HL-60 (cell line): ENCODE results near the gene GABPB2.

Experiments used
- DNase-seq, 2 experiments: peaks; one replicate each; pipeline ENCODE4 v3.0.0-alpha.2; 2010 to 2020; ENCODE audit warnings: low read depth in 1 of 2, low spot score in 1 of 2
- H3K27ac ChIP-seq: fragments of 250-450 bp; sonication (Bioruptor Pico); replicated peaks from 2 replicates; pipeline ENCODE4 v1.5.1; 2020; ENCODE audit warnings: mild to moderate bottlenecking, moderate library complexity
- H3K27me3 ChIP-seq: fragments of 250-450 bp; sonication (Bioruptor Pico); 2 replicates; pipeline ENCODE4 v1.5.1; 2021; ENCODE audit warnings: mild to moderate bottlenecking, moderate library complexity; ENCODE audit not compliant: insufficient read depth, poor library complexity, severe bottlenecking
- H3K4me3 ChIP-seq: replicated peaks from 2 replicates; pipeline ENCODE4 v1.5.1; 2011; ENCODE audit warnings: mild to moderate bottlenecking, control low read depth, low read length; ENCODE audit not compliant: insufficient read depth
- GABPA ChIP-seq: IDR thresholded peaks from 2 replicates; pipeline ENCODE4 v1.6.1; 2012; ENCODE audit warnings: low read depth
- POLR2AphosphoS5 ChIP-seq: IDR thresholded peaks from 2 replicates; pipeline ENCODE4 v1.6.1; 2012; ENCODE audit warnings: low read depth
- SPI1 ChIP-seq: IDR thresholded peaks from 2 replicates; pipeline ENCODE4 v1.6.1; 2012; ENCODE audit warnings: low read depth, mild to moderate bottlenecking, borderline replicate concordance
- TF ChIP-seq, protein P1 (sequence below): IDR thresholded peaks from one replicate; pipeline ENCODE4 v1.5.1; 2011; ENCODE audit warnings: low read length, control low read depth, inconsistent platforms; ENCODE audit not compliant: insufficient read depth
- TF ChIP-seq, protein P2 (sequence below): IDR thresholded peaks from 2 replicates; pipeline ENCODE4 v1.6.1; 2012; ENCODE audit warnings: low read depth; ENCODE audit not compliant: insufficient replicate concordance

The GABPB2 gene

GRCh38 chr1:151059109-151060006 is 11.2 kb upstream of the GABPB2 start, which contains the start of gene CDC42SE1:
CDC42SE1 (minus strand) TSS chr1:151059622; CDS start chr1:151055730, 3,892 bp downstream.
- peak within 1 kb of the TSS; percentile 87 for H3K4me3 ChIP-seq
- TF ChIP-seq POLR2AphosphoS5 (peak; percentile 77; the same call in 1 of the 2 replicates), GABPA (peak; percentile 47), SPI1 (peak; percentile 41; the same call in 1 of the 2 replicates)
- TF ChIP-seq, protein P1, sequence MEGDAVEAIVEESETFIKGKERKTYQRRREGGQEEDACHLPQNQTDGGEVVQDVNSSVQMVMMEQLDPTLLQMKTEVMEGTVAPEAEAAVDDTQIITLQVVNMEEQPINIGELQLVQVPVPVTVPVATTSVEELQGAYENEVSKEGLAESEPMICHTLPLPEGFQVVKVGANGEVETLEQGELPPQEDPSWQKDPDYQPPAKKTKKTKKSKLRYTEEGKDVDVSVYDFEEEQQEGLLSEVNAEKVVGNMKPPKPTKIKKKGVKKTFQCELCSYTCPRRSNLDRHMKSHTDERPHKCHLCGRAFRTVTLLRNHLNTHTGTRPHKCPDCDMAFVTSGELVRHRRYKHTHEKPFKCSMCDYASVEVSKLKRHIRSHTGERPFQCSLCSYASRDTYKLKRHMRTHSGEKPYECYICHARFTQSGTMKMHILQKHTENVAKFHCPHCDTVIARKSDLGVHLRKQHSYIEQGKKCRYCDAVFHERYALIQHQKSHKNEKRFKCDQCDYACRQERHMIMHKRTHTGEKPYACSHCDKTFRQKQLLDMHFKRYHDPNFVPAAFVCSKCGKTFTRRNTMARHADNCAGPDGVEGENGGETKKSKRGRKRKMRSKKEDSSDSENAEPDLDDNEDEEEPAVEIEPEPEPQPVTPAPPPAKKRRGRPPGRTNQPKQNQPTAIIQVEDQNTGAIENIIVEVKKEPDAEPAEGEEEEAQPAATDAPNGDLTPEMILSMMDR, result peak; percentile 62
- TF ChIP-seq, protein P2, sequence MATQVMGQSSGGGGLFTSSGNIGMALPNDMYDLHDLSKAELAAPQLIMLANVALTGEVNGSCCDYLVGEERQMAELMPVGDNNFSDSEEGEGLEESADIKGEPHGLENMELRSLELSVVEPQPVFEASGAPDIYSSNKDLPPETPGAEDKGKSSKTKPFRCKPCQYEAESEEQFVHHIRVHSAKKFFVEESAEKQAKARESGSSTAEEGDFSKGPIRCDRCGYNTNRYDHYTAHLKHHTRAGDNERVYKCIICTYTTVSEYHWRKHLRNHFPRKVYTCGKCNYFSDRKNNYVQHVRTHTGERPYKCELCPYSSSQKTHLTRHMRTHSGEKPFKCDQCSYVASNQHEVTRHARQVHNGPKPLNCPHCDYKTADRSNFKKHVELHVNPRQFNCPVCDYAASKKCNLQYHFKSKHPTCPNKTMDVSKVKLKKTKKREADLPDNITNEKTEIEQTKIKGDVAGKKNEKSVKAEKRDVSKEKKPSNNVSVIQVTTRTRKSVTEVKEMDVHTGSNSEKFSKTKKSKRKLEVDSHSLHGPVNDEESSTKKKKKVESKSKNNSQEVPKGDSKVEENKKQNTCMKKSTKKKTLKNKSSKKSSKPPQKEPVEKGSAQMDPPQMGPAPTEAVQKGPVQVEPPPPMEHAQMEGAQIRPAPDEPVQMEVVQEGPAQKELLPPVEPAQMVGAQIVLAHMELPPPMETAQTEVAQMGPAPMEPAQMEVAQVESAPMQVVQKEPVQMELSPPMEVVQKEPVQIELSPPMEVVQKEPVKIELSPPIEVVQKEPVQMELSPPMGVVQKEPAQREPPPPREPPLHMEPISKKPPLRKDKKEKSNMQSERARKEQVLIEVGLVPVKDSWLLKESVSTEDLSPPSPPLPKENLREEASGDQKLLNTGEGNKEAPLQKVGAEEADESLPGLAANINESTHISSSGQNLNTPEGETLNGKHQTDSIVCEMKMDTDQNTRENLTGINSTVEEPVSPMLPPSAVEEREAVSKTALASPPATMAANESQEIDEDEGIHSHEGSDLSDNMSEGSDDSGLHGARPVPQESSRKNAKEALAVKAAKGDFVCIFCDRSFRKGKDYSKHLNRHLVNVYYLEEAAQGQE, result no peak
- H3K27ac ChIP-seq, result peak within 1 kb of the TSS; percentile 90

DNA sequence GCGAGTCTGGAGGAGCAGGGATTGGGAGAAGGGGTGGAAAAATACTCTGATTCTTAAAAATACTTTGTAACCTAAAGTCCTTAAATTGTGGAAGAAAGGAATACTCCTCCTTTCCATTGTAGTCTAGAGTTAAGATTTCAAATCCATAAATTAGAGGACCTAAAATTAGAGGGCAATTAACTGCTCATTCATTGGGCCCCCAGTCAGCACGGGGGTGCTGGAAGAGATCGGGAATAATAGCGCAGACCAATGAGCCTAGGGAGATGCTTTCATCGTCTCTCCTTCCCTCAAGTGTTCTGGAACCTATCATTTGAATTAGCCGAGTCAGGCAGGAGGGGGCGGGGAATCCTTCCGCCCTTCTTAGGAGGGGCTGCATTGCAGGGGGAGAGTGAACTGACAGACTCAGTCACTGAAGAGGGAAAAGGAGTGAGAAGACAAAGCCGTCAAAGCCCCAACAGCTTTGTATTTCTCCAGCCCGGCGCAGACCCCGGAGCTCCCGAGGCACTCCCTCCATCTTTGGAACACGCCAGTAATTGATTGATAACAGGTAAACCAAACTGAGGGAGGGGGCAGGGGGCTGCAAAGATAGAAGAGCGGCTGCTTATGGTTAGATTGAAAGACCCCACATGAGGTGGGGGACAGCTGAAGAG is 10.4 kb upstream of the GABPB2 start, which contains the start of gene MLLT11:
MLLT11 (plus strand) TSS at position 391 of the 650 bp plus-strand sequence. CDS start 6,828 bp downstream, outside the sequence.
- no peak for DNase-seq
- Histone ChIP-seq H3K27ac (peak within 1 kb of the TSS; percentile 90), H3K4me3 (peak within 1 kb of the TSS; percentile 87), H3K27me3 (no peaks in the 10 kb centered on the region)
- TF ChIP-seq SPI1 (no peak), GABPA (no peak), POLR2AphosphoS5 (no peak)
- TF ChIP-seq, protein P1, result no peak
- TF ChIP-seq, protein P2, result no peak

More at GRCh38 chr1:151059109-151060006, 11.2 kb upstream of the GABPB2 start, which contains the start of gene CDC42SE1:
- no peaks in the 10 kb centered on the region for H3K27me3 ChIP-seq
- DNase-seq, result peak; percentile 86 to 88

GRCh38 chr1:151060657-151061421 is 9.7 kb upstream of the GABPB2 start:
- no peak overlapping the region for H3K4me3 ChIP-seq
- H3K27me3 ChIP-seq, result no peaks in the 10 kb centered on the region
- H3K27ac ChIP-seq, result no peak overlapping the region
- TF ChIP-seq, protein P2, result no peak
- TF ChIP-seq GABPA, result no peak
- DNase-seq, result no peak
